IMR-90 (cell line): ENCODE data around the gene SLC29A1.

Experiments used
- BHLHE40 ChIP-seq: fragments of 150-350 bp; IDR thresholded peaks from 2 replicates; pipeline ENCODE4 v1.6.1; 2016; ENCODE audit warnings: mild to moderate bottlenecking, low read depth, low read length
- CHD1 ChIP-seq: IDR thresholded peaks from 2 replicates; pipeline ENCODE4 v1.6.1; 2012; ENCODE audit warnings: low read depth, low read length, improper control_type of control experiment
- CTCF ChIP-seq: conservative IDR thresholded peaks from 2 replicates; pipeline ENCODE4 v1.5.1; 2012; ENCODE audit warnings: mild to moderate bottlenecking, low read depth, low read length, improper control_type of control experiment
- ELK1 ChIP-seq: fragments of 150-350 bp; IDR thresholded peaks from 2 replicates; pipeline ENCODE4 v1.6.1; 2016; ENCODE audit warnings: low read depth, mild to moderate bottlenecking, low read length, moderate library complexity, borderline replicate concordance
- MAFK ChIP-seq: IDR thresholded peaks from 2 replicates; pipeline ENCODE4 v1.6.1; 2012; ENCODE audit warnings: low read depth, low read length, improper control_type of control experiment
- POLR2A ChIP-seq: IDR thresholded peaks from 2 replicates; pipeline ENCODE4 v1.6.1; 2012; ENCODE audit warnings: mild to moderate bottlenecking, low read depth, low read length
- RFX5 ChIP-seq: IDR thresholded peaks from 2 replicates; pipeline ENCODE4 v1.8.0; 2012; ENCODE audit warnings: low read depth, mild to moderate bottlenecking, low read length, moderate library complexity

DNA sequence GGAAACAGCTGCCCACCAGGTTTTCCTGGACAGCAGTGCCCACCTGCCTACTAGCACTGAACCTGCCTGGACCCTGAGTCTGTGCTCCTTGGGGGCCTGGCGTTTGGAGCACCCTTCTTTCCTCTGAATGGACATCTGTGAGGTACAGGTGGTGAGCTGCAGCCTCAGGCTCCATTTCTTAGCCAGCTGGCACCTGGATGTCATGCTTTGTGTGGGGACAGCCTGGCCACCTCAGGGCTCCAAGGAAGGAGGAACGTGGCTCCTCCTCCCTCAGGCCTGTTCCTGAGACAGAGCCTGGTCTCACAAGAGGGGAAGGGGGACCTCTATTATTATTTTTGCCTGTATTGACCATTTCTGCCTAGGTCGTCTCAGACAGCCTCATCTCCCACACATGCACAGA lies 54.9 kb downstream of the SLC29A1 start:
- no peak for TF ChIP-seq CTCF
- TF ChIP-seq POLR2A: no peak
- no peak for TF ChIP-seq RFX5
- no peak for TF ChIP-seq ELK1
- TF ChIP-seq MAFK: no peak
- no peak for TF ChIP-seq BHLHE40
- TF ChIP-seq CHD1: no peak
